GM19035 (cell line): ENCODE results near the gene IP6K1.
A peak's percentile ranks its signal among the peaks of the same experiment; 100 is the strongest.

ENCODE experiments used
- ATAC-seq: cut with Tn5 transposase; IDR thresholded peaks from one replicate; pipeline ENCODE4 v1.9.1; 2021; ENCODE audit not compliant: unreplicated experiment

IP6K1 gene

DNA sequence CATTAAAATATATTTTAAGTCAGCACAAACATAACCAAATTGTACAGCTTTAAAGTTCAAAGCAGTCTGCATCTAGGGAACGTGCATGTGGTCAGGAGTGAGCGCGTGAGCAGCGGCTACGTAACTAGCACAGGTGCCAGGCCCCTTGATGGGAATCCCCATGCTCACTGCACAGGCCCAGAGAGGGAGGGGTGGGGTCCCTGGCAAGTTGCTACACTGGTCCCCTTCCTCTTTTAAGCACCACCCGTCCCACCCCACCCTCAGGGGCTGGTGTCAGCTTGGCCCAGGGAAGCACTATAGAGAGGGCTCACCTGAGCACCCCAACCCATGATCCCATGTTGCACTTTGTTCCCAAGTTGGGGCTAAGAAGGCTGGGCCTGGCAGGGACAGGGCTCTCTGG, 61.8 kb downstream of the IP6K1 start:
- no peak for ATAC-seq

DNA sequence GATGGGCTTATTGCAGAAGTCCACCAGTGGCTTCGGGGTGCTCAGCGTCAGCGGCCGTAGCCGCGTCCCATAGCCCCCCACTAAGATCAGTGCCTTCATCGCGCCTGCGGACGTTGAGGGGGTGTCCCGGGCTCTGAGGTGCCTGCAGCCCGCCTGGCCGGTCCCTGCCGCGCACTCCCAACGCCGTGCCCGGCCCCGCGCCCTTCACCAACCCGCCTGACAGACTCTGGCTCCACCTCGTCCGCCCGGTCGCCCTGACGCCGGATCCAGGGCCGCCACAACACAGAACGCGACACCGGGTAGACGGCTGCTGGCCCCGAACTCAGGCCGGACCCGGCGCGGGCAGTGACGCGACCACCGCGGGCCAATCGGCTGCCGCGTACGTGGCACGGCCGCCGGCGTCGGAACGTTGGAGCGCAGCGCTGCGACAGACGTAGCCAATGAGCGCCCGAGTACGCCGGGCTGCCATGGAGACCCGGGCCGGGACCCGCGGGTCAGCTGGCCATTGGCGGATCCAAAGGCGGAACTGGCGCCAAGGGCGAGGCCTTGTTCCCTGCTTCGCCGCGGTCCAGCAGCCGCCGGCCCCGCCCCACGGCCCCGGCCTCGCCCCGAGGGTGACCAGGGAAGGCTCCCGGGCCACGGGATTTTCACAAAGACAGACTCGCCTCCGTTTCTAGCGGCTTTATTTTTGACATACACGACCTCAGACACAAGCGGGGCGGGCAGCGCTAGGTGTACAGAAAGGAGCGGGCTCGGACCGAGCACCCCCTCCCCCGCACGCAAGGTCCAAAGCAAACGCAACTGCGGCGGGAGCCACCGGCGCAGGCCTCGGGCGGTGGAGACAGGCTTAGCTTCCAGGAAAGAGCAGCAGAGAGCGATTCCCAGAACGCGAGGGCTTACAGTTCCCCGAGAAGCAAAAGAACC, 62.5 kb downstream of the IP6K1 start, which contains the start of gene GMPPB:
Gene GMPPB (minus strand): TSS at position 324 of the 924 bp plus-strand sequence. CDS start 225 bp downstream, at position 99.
- ATAC-seq = peak; percentile 75

- ATAC-seq = peak; percentile 18
Observed at GRCh38 chr3:49723296-49723627, 63.1 kb downstream of the IP6K1 start.

DNA sequence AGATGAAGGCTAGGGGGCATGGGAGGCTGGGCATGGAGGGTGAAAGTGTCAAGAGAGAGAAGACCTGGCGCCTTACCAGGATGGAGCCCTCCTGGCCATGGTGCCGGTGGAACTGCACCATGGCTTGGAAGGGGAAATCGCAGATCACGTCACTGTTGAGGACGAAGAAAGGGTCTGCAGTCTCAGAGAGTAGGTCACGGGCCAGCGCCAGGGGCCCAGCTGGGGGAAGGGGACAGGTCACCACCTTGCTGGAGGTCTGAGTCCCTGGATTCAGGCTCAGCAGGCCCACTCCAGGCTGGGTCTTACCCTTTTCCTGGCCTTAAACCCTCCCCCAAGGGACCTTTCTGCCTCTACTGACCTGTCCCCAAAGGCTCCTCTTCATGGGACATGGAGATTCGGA, 63.4 kb downstream of the IP6K1 start:
- ATAC-seq = no peak

GRCh38 chr3:49721896-49722781, 64.2 kb downstream of the IP6K1 start:
- ATAC-seq = no peak

DNA sequence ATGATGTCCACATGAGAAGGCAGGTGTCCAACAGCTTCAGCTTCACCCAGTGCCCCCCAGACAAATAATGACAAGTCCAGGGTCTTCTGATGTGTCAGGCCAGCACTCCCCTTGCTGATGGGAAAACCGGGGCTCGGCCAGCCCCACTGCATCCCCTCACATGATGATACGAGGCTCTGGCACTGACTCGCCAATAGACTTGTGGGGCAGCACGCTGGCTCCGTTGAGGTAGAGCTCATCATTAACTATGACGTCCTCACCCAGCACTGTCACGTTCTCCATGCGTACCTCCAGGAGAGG, 64.8 kb downstream of the IP6K1 start:
- no peak for ATAC-seq

DNA sequence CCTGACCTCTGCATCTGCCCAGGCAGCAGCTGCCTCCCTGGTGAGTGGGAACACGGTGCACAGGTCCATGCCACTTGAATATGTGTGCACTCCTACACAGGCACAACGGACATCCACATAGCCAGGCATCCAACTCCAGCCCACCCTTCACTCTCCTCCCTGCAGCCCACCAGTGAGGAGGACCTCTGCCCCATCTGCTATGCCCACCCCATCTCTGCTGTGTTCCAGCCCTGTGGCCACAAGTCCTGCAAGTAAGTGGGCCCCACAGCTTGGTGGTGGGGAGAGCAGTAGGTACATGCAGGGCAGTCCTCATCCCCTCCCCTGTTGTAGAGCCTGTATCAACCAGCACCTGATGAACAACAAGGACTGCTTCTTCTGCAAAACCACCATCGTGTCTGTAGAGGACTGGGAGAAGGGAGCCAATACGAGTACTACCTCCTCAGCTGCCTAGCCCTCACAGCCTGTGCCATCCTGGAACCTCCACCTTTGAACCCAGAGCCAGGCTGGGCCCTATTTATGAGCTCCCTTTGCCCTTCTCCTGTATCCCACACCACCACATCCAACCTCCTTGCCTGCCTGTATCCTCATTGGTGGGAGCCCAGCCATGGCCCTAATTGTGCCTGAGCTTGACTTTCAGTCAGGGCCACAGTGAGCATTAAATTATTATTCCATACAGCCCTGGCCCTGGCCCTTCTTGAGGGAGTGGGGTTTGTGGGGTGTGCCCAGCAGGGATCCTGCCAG, 65.3 kb downstream of the IP6K1 start:
- no peak for ATAC-seq

DNA sequence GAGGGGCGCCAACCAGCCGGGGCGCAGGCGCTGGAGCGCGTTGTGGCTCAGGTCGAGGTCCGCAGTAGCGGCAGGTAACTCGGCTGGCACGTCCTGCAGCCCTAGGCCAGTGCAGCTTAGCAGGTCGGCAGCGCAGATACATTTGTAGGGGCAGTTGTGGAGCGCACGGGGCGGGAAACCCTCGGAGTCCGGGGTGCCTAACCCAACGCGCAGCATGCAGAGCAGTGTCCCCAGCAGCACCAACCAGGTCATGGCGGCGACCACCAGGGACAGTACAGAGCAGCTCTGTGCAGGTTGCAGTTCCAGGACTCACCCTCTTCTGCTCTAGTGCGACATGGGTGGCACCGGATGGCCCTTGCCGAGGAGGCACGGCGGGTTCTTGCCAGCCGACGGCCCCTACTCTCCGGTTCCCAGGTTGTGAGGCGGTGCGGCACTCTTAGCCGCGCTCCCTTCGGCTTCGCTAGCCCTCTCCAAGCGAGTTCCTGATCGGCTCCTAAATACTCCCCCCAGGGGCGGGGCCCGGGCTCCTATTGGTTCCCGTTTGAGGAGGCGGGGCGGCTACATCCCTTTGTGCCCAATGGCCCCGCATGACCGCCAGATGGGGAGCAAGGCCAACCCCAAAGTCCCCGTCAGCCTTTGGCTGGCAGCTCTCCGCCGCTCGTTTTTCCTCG, 67.0 kb downstream of the IP6K1 start, which contains the start of gene AMIGO3:
Gene AMIGO3 (minus strand): TSS at position 471 of the 671 bp plus-strand sequence. CDS start 219 bp downstream, at position 252.
- ATAC-seq = peak; percentile 41

DNA sequence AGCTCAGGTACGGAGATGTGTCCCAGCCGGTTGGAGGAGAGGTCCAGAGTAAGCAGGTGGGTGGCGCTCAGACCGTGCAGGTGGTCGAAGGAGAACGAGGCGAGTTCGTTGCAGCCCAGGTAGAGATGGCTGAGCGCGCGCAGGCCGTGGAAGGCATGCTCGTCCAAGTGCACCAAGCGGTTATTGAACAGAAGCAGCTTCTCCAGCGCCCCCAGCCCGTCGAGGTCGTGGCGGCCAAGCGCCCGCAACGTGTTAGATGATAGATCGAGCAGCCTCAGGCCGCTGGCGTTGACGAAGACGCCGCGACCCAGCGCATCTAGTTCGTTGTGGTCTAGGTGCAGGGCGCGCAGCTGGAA, 67.5 kb downstream of the IP6K1 start:
- no peak for ATAC-seq

- no peak for ATAC-seq
Observed at GRCh38 chr3:49717959-49718857, 68.1 kb downstream of the IP6K1 start.

- no peak for ATAC-seq
Observed at GRCh38 chr3:49717211-49717958, 69.0 kb downstream of the IP6K1 start.

DNA sequence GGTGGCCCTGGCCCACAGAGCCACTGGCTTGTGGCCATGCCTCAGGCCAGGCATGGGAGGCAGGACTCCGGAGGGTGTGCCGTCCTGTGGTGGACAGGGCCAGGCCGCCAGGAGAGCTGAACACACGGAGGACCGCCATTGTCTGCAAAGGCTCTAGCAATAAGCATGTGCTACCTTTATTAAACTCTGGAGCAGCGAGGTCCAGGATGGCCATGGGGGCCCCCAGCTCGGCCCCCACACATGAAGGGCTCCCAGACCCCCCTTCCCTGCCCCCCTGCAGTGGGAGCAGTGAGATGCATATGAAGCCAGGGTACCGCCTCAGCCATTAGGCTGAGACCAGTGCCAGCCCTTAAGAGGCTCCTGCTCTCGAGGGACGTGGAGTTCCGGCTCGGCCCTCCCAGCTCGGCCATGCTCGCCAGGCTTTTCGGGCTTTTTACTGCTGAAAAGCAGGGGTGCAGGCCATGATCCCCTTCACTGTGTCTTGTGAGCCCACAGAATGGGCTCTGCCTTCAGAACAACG, 69.6 kb downstream of the IP6K1 start:
- no peak for ATAC-seq

DNA sequence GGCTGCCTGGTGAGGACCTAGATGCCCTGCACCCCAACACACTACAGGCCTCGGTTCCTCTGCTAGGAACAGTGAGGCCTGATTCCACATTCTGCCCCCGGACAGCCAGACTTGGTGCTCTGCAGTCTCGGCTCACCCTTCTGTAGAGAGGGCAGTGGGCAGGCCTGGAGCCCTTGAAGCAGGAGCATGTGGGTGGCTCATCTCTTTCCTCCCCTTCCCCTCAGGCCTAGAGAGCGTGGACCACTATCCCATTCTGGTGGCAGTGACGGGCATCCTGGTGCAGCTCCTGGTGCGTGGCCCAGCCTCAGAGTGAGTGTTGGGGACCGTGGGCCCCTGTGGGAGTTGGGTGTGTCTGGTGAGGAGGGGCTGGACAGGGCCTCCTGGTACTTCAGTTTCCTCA, 70.2 kb downstream of the IP6K1 start:
- ATAC-seq = no peak

GRCh38 chr3:49715611-49716121, 70.7 kb downstream of the IP6K1 start:
- ATAC-seq = no peak

GRCh38 chr3:49714728-49715550, 71.4 kb downstream of the IP6K1 start:
- no peak for ATAC-seq

DNA sequence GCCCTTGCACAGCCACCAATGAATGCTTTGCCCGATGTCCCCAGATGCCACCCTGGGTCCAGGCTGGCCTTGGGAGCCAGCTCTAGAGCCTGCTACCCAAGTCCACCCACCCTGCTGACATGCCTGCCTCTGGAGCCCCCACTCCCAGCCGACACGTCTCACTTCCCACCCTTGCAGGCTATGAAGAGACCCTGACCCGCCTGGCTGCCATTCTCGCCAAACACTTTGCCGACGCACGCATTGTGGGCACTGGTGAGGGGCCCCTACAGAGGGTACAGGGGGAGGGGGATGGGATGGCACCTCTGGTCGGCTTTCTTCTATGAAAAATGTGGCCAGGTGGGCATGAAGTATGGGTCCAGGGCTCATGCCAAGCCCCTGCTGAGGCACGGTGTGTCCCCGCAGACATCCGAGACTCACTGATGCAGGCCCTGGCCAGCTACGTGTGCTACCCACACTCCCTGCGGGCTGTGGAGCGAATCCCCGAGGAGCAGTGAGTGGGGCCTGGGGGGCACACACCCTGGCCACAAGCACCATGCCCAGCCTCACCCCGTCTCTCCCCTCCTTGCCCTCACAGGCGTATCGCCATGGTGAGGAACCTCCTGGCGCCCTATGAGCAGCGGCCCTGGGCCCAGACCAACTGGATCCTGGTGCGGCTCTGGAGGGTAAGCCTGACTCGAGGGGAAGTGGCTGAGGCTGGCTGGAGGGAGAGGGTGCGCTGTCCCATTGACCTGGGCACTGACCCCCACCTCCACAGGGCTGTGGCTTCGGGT, 72.8 kb downstream of the IP6K1 start:
- ATAC-seq = no peak
